ENCODE results near the gene GRK5. TPM values are rescaled to one million over a fixed set of nuclear protein-coding genes. Genes with fewer than 3 reads are reported as not detected.

GRK5 gene
- total RNA-seq, 2 donors from 2014 or later: 9.1 to 11.9 TPM

GRCh38 chr10:119247550-119247894, 40.2 kb downstream of the GRK5 start:
- no peak overlapping the region for H3K4me3 Mint-ChIP-seq
- no peaks in the 10 kb centered on the region for H3K36me3 Mint-ChIP-seq (ENCODE audit: low read depth)
- DNase-seq: no peak
- H3K9me3 ChIP-seq (ENCODE audit: control insufficient read depth, low read length): no peaks in the 10 kb centered on the region
- no peak overlapping the region for H3K9ac ChIP-seq (ENCODE audit: extremely low read depth, low read length, poor library complexity, severe bottlenecking)
- H3K36me3 ChIP-seq (ENCODE audit: control insufficient read depth, insufficient read depth, low read length): no peaks in the 10 kb centered on the region
- no peaks in the 10 kb centered on the region for H3K4me1 ChIP-seq (ENCODE audit: control insufficient read depth, insufficient read depth, low read length)
- no peak overlapping the region for H3K27ac ChIP-seq (ENCODE audit: low read depth, low read length)
- no peak overlapping the region for H3K27ac Mint-ChIP-seq
- H3K4me1 Mint-ChIP-seq: peaks cover 32% of the 10 kb centered on the region
- no peaks in the 10 kb centered on the region for H3K27me3 ChIP-seq (ENCODE audit: control insufficient read depth, insufficient read depth, low read length, poor library complexity, severe bottlenecking)
- H3K9me3 Mint-ChIP-seq: no peaks in the 10 kb centered on the region
- H3K4me3 ChIP-seq (ENCODE audit: low read length): no peak overlapping the region
- H3K27me3 Mint-ChIP-seq (ENCODE audit: insufficient read depth): peaks cover 1% of the 10 kb centered on the region
- no peak for TF ChIP-seq CTCF (conservative IDR thresholded peaks at IDR 0.05)

- Histone ChIP-seq H3K4me1 (ENCODE audit: control insufficient read depth, insufficient read depth, low read length) (no peaks in the 10 kb centered on the region), H3K27ac (ENCODE audit: low read depth, low read length) (no peak overlapping the region), H3K9ac (ENCODE audit: extremely low read depth, low read length, poor library complexity, severe bottlenecking) (no peak overlapping the region), H3K9me3 (ENCODE audit: control insufficient read depth, low read length) (no peaks in the 10 kb centered on the region), H3K4me3 (ENCODE audit: low read length) (no peak overlapping the region), H3K36me3 (ENCODE audit: control insufficient read depth, insufficient read depth, low read length) (no peaks in the 10 kb centered on the region), H3K27me3 (ENCODE audit: control insufficient read depth, insufficient read depth, low read length, poor library complexity, severe bottlenecking) (no peaks in the 10 kb centered on the region)
- DNase-seq: no peak
- WGBS, 2 experiments (ENCODE audit: insufficient coverage in 1 of 2, insufficient read length in 1 of 2): 97% methylated on average over 3 of the region's 3 CpGs; no CpG with 5 or more reads in 1 of the 2 experiments
- Mint-ChIP-seq H3K4me3 (no peak overlapping the region), H3K4me1 (peaks cover 34% of the 10 kb centered on the region), H3K9me3 (no peaks in the 10 kb centered on the region), H3K27me3 (ENCODE audit: insufficient read depth) (peaks cover 3% of the 10 kb centered on the region), H3K36me3 (ENCODE audit: low read depth) (no peaks in the 10 kb centered on the region), H3K27ac (no peak overlapping the region)
- TF ChIP-seq CTCF (conservative IDR thresholded peaks at IDR 0.05): no peak
Observed at GRCh38 chr10:119248184-119248583, 40.8 kb downstream of the GRK5 start.

- TF ChIP-seq CTCF (conservative IDR thresholded peaks at IDR 0.05): no peak
- DNase-seq: no peak
- no peak overlapping the region for H3K4me3 Mint-ChIP-seq
- Histone ChIP-seq H3K27ac (ENCODE audit: low read depth, low read length) (no peak overlapping the region), H3K4me3 (ENCODE audit: low read length) (no peak overlapping the region), H3K4me1 (ENCODE audit: control insufficient read depth, insufficient read depth, low read length) (no peaks in the 10 kb centered on the region), H3K9me3 (ENCODE audit: control insufficient read depth, low read length) (no peaks in the 10 kb centered on the region), H3K27me3 (ENCODE audit: control insufficient read depth, insufficient read depth, low read length, poor library complexity, severe bottlenecking) (no peaks in the 10 kb centered on the region), H3K36me3 (ENCODE audit: control insufficient read depth, insufficient read depth, low read length) (no peaks in the 10 kb centered on the region), H3K9ac (ENCODE audit: extremely low read depth, low read length, poor library complexity, severe bottlenecking) (no peak overlapping the region)
- H3K27ac Mint-ChIP-seq: no peak overlapping the region
- H3K36me3 Mint-ChIP-seq (ENCODE audit: low read depth): no peaks in the 10 kb centered on the region
- no peaks in the 10 kb centered on the region for H3K9me3 Mint-ChIP-seq
- WGBS, 2 experiments (ENCODE audit: insufficient coverage in 1 of 2, insufficient read length in 1 of 2): 96 to 100% methylated on average over 1 to 4 of the region's 4 CpGs
- peaks cover 3% of the 10 kb centered on the region for H3K27me3 Mint-ChIP-seq (ENCODE audit: insufficient read depth)
- H3K4me1 Mint-ChIP-seq: peaks cover 36% of the 10 kb centered on the region
Observed at GRCh38 chr10:119248681-119249080, 41.3 kb downstream of the GRK5 start.

All from endodermal cell (in vitro differentiated cells).